Stimulated activated CD8-positive, alpha-beta memory T cell treated with anti-CD3 and anti-CD28 coated beads, Interleukin-7, amount 100 ng/mL, for 1 hour (primary cell): ENCODE results near the gene FBXW11.

Experiments used
- DNase-seq, 2 donors: peaks; one replicate each; pipeline ENCODE4 v3.0.0-alpha.2; 2020; ENCODE audit warnings: low read depth in 2 of 2

Gene FBXW11

GRCh38 chr5:171868236-171868635 is 138.2 kb downstream of the FBXW11 start:
- no peak for DNase-seq

GRCh38 chr5:171867786-171868185 is 138.7 kb downstream of the FBXW11 start:
- DNase-seq = no peak

- DNase-seq = no peak
Measured at GRCh38 chr5:171865471-171865870, 141.0 kb downstream of the FBXW11 start.

- no peak for DNase-seq
Measured at GRCh38 chr5:171863935-171864334, 142.5 kb downstream of the FBXW11 start.

GRCh38 chr5:171862624-171863023 is 143.8 kb downstream of the FBXW11 start:
- no peak for DNase-seq

- no peak for DNase-seq
Measured at GRCh38 chr5:171861381-171861780, 145.1 kb downstream of the FBXW11 start.

GRCh38 chr5:171858303-171858702 is 148.1 kb downstream of the FBXW11 start:
- DNase-seq = no peak

- DNase-seq = no peak
Measured at GRCh38 chr5:171857489-171857876, 149.0 kb downstream of the FBXW11 start.

GRCh38 chr5:171855798-171856763 is 150.4 kb downstream of the FBXW11 start:
- DNase-seq = no peak

GRCh38 chr5:171855265-171855664 is 151.2 kb downstream of the FBXW11 start:
- no peak for DNase-seq

- no peak for DNase-seq
Measured at GRCh38 chr5:171852255-171852681, 154.2 kb downstream of the FBXW11 start.

- DNase-seq = no peak
Measured at GRCh38 chr5:171851251-171851650, 155.2 kb downstream of the FBXW11 start.

GRCh38 chr5:171850324-171850947 is 156.0 kb downstream of the FBXW11 start:
- DNase-seq = no peak

- no peak for DNase-seq
Measured at GRCh38 chr5:171849585-171850323, 156.7 kb downstream of the FBXW11 start.

- DNase-seq = no peak
Measured at GRCh38 chr5:171848911-171849520, 157.4 kb downstream of the FBXW11 start.

GRCh38 chr5:171848486-171848885 is 158.0 kb downstream of the FBXW11 start:
- no peak for DNase-seq

- DNase-seq = no peak
Measured at GRCh38 chr5:171848006-171848405, 158.4 kb downstream of the FBXW11 start.

- no peak for DNase-seq
Measured at GRCh38 chr5:171847026-171847425, 159.4 kb downstream of the FBXW11 start.

- no peak for DNase-seq
Measured at GRCh38 chr5:171846323-171846722, 160.1 kb downstream of the FBXW11 start.

GRCh38 chr5:171845857-171846256 is 160.6 kb downstream of the FBXW11 start:
- DNase-seq = no peak

- no peak for DNase-seq
Measured at GRCh38 chr5:171845040-171845630, 161.3 kb downstream of the FBXW11 start.
